Measurements from ENCODE around the gene SLC51B.
"Not testable (repeated sequence)": the region's sequence is repeated elsewhere in the genome, so short reads cannot be mapped to it uniquely, and the experiment has no call there.

The SLC51B gene

DNA sequence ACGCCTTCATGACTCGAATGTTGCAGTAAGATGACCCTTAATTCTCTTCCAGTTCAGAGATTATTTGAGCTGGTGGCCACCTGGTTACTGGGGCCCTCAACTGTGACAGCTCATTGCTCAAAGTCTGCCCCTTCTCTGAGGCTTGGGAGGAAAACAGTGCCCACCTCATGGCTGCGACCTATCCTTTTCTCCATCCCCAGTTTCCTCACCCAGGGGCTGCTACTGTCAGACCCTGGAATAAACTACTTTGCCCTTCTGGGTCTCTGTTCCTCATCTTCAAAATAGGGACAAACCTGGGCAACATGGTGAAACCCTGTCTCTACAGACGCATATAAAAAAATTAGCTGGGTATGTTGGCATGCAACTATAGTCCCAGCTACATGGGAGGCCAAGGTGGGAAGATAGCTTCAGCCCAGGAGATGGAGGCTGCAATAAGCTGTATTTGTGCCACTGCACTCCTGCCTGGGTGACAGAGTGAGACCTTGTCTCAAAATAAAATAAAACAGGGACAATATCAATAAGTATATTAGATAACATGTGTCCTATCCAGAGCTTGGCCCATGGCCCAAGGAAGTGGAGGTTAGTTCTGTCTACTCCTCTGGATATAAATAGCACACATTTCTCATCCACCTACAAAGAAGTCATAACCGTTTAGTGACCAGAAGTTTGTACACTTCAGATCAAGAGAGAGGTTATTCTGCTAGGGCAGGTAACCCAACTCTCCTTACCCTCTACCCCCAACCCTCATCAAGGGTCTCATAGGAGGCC lies 24.8 kb downstream of the SLC51B start:
- ChIA-PET POLR2A (interaction anchor here (0.7 kb wide), 2 partner anchors 9 to 580 kb away, joined by 3 read pairs; no protein-coding TSS in a partner anchor), CTCF (interaction anchor here (0.8 to 9.3 kb wide), 9 partner anchors 8 to 342 kb away, joined by 3 to 135 read pairs (median 11); partner anchors contain the start of gene KBTBD13)
- DNase-seq (ENCODE audit: low read depth, low spot score): no peak
- no peak overlapping the region for H3K4me3 ChIP-seq (ENCODE audit: low read depth, low read length)
- TF ChIP-seq, protein P1, sequence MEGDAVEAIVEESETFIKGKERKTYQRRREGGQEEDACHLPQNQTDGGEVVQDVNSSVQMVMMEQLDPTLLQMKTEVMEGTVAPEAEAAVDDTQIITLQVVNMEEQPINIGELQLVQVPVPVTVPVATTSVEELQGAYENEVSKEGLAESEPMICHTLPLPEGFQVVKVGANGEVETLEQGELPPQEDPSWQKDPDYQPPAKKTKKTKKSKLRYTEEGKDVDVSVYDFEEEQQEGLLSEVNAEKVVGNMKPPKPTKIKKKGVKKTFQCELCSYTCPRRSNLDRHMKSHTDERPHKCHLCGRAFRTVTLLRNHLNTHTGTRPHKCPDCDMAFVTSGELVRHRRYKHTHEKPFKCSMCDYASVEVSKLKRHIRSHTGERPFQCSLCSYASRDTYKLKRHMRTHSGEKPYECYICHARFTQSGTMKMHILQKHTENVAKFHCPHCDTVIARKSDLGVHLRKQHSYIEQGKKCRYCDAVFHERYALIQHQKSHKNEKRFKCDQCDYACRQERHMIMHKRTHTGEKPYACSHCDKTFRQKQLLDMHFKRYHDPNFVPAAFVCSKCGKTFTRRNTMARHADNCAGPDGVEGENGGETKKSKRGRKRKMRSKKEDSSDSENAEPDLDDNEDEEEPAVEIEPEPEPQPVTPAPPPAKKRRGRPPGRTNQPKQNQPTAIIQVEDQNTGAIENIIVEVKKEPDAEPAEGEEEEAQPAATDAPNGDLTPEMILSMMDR (IDR thresholded peaks at IDR 0.05; ENCODE audit: insufficient read depth, low read length, missing control alignments): no peak

DNA sequence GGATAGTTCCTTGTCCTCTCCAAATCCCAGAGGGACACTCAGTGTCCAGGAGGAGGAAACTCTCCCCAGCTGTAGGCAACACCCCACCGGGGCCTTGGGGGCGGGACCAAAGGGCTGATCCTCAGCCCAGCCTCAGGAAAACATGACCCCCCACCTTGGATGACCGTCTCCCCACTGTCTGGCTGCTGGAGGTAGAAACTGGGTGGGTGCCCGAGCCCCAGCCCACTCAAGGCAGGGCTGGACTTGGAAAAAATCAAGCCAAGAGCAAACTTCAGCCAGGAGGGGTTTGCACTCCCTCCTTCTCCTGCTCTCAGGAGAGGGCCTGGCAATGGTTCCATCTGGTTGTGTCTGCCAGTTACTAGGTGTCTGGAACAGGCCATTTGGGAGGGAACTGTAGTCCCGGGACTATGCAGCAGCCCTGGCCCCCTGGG lies 26.2 kb downstream of the SLC51B start:
- no peak for DNase-seq (ENCODE audit: low read depth, low spot score)
- ChIA-PET POLR2A (no interaction called here), CTCF (interaction anchor here (1.2 to 9.3 kb wide), 2 partner anchors 18 to 30 kb away, joined by 3 to 135 read pairs; no protein-coding TSS in a partner anchor)
- TF ChIP-seq, protein P1 (IDR thresholded peaks at IDR 0.05; ENCODE audit: insufficient read depth, low read length, missing control alignments): no peak
- H3K4me3 ChIP-seq (ENCODE audit: low read depth, low read length): no peak overlapping the region

DNA sequence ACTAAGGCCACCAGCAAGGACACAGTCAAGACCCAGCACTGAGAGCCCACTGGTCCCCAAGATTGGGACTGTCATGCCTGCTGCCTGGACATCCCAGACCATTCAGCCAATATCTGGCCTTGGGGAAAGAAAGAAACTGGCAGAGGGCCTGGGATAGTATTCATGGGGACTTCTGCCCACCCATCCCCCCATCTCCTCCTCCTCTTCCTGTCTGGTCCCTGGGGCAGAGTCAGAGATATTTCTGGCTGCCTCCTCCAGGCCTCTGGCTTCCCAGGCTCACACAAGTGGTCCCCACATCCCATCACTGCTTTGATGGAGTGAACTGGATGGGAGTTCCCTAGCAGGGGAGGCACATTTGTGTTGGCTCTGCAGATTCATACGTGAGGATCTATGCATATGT lies 26.8 kb downstream of the SLC51B start:
- POLR2A ChIA-PET: no interaction called here
- H3K4me3 ChIP-seq (ENCODE audit: low read depth, low read length): no peak overlapping the region
- DNase-seq (ENCODE audit: low read depth, low spot score): no peak
- TF ChIP-seq, protein P1 (IDR thresholded peaks at IDR 0.05; ENCODE audit: insufficient read depth, low read length, missing control alignments): no peak
- CTCF ChIA-PET: interaction anchor here (1.1 to 3.9 kb wide), 5 partner anchors 14 to 38 kb away, joined by 3 to 20 read pairs (median 6); no protein-coding TSS in a partner anchor

DNA sequence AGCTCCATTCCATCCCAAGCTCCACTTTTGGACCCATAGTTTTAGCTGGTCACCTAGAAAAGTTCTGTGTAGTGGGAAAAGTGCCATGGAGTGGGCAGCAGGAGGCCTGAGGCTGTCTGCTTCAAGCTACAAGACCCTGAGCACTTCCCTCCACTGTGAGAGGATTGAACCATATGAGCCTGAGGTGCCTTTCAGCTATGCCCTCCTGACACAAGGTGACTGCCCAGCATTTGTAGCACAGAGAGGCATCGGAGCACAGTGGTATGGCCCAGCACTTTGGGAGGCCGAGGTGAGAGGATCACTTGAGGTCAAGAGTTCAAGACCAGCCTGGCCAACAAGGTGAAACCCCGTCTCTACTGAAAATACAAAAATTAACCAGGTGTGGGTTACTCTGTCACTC lies 27.4 kb downstream of the SLC51B start:
- POLR2A ChIA-PET: no interaction called here
- no peak overlapping the region for H3K4me3 ChIP-seq (ENCODE audit: low read depth, low read length)
- TF ChIP-seq, protein P1 (IDR thresholded peaks at IDR 0.05; ENCODE audit: insufficient read depth, low read length, missing control alignments): no peak
- CTCF ChIA-PET: interaction anchor here (0.5 to 3.9 kb wide), 7 partner anchors 10 to 521 kb away, joined by 5 to 20 read pairs (median 9); no protein-coding TSS in a partner anchor
- DNase-seq (ENCODE audit: low read depth, low spot score): no peak

DNA sequence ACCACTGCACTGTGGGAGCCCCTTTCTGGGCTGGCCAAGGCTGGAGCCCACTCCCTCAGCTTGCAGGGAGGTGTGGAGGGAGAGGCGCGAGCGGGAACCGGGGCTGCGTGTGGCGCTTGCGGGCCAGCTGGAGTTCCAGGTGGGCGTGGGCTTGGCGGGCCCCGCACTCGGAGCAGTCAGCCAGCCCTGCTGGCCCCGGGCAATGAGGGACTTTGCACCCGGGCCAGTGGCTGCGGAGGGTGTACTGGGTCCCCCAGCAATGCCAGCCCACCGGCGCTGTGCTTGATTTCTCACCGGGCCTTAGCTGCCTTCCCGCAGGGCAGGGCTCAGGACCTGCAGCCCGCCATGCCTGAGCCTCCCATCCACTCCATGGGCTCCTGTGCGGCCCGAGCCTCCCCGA lies 29.8 kb downstream of the SLC51B start:
- H3K4me3 ChIP-seq (ENCODE audit: low read depth, low read length); DNase-seq (ENCODE audit: low read depth, low spot score); POLR2A ChIA-PET: not testable (repeated sequence)
- CTCF ChIA-PET: interaction anchor here (1.9 to 3.9 kb wide), 2 partner anchors 20 to 41 kb away, joined by 14 to 20 read pairs; no protein-coding TSS in a partner anchor

DNA sequence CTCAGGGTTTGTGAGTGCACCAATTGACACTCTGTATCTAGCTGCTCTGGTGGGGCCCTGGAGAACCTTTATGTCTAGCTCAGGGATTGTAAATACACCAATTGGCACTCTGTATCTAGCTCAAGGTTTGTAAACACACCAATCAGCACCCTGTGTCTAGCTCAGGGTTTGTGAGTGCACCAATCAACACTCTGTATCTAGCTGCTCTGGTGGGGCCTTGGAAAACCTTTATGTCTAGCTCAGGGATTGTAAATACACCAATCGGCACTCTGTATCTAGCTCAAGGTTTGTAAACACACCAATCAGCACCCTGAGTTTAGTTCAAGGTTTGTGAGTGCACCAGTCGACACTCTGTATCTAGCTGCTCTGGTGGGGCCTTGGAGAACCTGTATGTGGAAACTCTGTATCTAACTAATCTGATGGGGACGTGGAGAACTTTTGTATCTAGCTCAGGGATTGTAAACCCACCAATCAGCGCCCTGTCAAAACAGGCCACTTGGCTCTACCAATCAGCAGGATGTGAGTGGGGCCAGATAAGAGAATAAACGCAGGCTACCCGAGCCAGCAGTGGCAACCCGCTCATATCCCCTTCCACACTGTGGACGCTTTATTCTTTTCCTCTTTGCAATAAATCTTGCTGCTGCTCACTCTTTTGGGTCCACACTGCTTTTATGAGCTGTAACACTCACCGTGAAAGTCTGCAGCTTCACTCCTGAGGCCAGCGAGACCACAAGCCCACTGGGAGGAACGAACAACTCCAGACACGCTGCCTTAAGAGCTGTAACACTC lies 30.6 kb downstream of the SLC51B start:
- DNase-seq (ENCODE audit: low read depth, low spot score); H3K4me3 ChIP-seq (ENCODE audit: low read depth, low read length); POLR2A ChIA-PET: not testable (repeated sequence)
- CTCF ChIA-PET: interaction anchor here (1.2 to 14.3 kb wide), 9 partner anchors 8 to 41 kb away, joined by 3 to 338 read pairs (median 73); partner anchors contain the start of gene RASL12

All from AG04449 (cell line).